ENCODE measurements around the gene KCNJ1.

The KCNJ1 gene

GRCh38 chr11:128882451-128882850 is 15.4 kb upstream of the KCNJ1 start:
- DNase-seq (ENCODE audit: low spot score): no peak

- no peak for DNase-seq (ENCODE audit: low spot score)
Measured at GRCh38 chr11:128881221-128881620, 14.1 kb upstream of the KCNJ1 start.

- DNase-seq (ENCODE audit: low spot score): no peak
Measured at GRCh38 chr11:128879817-128880216, 12.7 kb upstream of the KCNJ1 start.

GRCh38 chr11:128878455-128878854 is 11.4 kb upstream of the KCNJ1 start:
- no peak for DNase-seq (ENCODE audit: low spot score)

GRCh38 chr11:128877726-128878125 is 10.6 kb upstream of the KCNJ1 start:
- DNase-seq (ENCODE audit: low spot score): no peak

- no peak for DNase-seq (ENCODE audit: low spot score)
Measured at GRCh38 chr11:128876133-128876650, 9.1 kb upstream of the KCNJ1 start.

GRCh38 chr11:128874427-128874826 is 7.3 kb upstream of the KCNJ1 start:
- DNase-seq (ENCODE audit: low spot score): no peak

GRCh38 chr11:128872594-128872993 is 5.5 kb upstream of the KCNJ1 start:
- no peak for DNase-seq (ENCODE audit: low spot score)

GRCh38 chr11:128872094-128872493 is 5.0 kb upstream of the KCNJ1 start:
- no peak for DNase-seq (ENCODE audit: low spot score)

- DNase-seq (ENCODE audit: low spot score): no peak
Measured at GRCh38 chr11:128871168-128871610, 4.1 kb upstream of the KCNJ1 start.

GRCh38 chr11:128868841-128869671 is 2.0 kb upstream of the KCNJ1 start:
- DNase-seq (ENCODE audit: low spot score): no peak

GRCh38 chr11:128865490-128865889 is 1.6 kb downstream of the KCNJ1 start:
- DNase-seq (ENCODE audit: low spot score): no peak

- no peak for DNase-seq (ENCODE audit: low spot score)
Measured at GRCh38 chr11:128862908-128863660, 4.0 kb downstream of the KCNJ1 start.

- no peak for DNase-seq (ENCODE audit: low spot score)
Measured at GRCh38 chr11:128862406-128862805, 4.7 kb downstream of the KCNJ1 start.

GRCh38 chr11:128860571-128861361 is 6.3 kb downstream of the KCNJ1 start:
- no peak for DNase-seq (ENCODE audit: low spot score)

GRCh38 chr11:128859563-128860441 is 7.3 kb downstream of the KCNJ1 start:
- peak; percentile 11 for DNase-seq (ENCODE audit: low spot score)

- DNase-seq (ENCODE audit: low spot score): no peak
Measured at GRCh38 chr11:128857341-128857740, 9.8 kb downstream of the KCNJ1 start.

- no peak for DNase-seq (ENCODE audit: low spot score)
Measured at GRCh38 chr11:128856241-128856640, 10.9 kb downstream of the KCNJ1 start.

- DNase-seq (ENCODE audit: low spot score): no peak
Measured at GRCh38 chr11:128854841-128855240, 12.3 kb downstream of the KCNJ1 start.

GRCh38 chr11:128853559-128853958 is 13.5 kb downstream of the KCNJ1 start:
- DNase-seq (ENCODE audit: low spot score): no peak

- DNase-seq (ENCODE audit: low spot score): no peak
Measured at GRCh38 chr11:128852327-128853023, 14.6 kb downstream of the KCNJ1 start.
